GM19463 (cell line): ENCODE measurements around the gene P2RX3.
"Not testable (repeated sequence)": the region's sequence is repeated elsewhere in the genome, so short reads cannot be mapped to it uniquely, and the experiment has no call there.

Experiments
- ATAC-seq: cut with Tn5 transposase; IDR thresholded peaks from one replicate; pipeline ENCODE4 v1.9.1; 2021; ENCODE audit warnings: mild to moderate bottlenecking, moderate library complexity; ENCODE audit not compliant: unreplicated experiment

Gene P2RX3

GRCh38 chr11:57338142-57338541 is at the start of gene P2RX3:
Gene P2RX3 (plus strand): TSS chr11:57338352. CDS start chr11:57338551, 199 bp downstream.
- no peak for ATAC-seq

DNA sequence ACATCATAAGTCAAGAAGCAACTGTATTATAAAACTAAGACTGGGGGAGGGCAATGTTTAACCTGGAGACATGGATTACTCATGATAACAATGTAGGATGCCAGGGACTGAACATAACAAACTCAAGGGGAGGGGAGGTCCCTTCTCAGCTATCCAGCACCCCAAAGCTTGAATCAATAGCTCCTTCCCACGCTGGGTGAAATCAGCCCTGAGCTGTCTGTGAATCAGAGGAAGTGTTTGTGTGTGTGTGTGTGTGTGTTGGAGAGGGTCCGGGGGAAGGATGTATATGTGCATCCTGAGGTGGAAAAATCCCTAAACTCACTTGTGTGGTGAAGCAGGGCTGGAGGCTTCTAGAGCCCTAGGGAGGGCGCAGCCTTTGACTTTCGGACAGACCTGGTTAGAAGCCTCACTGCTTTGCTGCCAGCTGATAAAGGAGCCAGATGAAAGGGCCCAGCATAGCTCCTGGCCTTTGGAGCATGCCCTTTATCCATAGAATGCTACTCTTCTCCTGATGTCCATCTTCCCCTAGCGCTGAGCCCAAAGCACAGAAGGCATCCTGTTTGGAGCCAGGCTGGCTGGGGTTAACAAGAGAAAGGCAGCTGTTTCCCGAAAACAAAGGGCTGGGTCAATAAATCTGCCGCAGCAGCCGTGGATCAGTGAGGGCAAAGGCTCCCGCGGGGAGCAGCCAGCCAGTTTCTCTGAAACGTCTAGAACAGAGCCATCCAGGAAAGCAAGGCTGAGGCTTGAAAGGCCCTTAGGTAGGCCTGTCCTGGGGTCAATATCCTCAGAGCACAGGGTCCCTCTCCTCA is 49.2 kb upstream of the P2RX3 start:
- no peak for ATAC-seq

DNA sequence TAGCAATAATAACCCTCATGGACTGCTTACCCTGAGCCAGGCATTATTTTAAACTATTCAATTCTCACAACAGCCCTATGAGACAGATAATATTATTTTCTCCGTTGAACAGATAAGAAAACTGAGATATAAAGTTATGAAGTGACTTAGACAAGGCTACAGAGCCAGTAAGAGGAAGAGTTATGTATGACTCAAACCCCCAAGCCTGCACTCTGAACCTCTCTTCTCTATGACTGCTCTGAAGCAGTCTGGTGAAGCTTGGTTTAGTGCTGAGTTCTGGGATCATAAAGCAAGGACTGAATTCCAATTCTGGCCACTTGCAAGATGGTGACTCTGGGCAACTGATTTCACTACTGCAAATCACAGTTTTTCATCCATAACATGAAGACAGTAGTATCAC is 47.9 kb upstream of the P2RX3 start:
- no peak for ATAC-seq

GRCh38 chr11:57294225-57295131 is 43.7 kb upstream of the P2RX3 start:
- no peak for ATAC-seq

- not testable (repeated sequence) for ATAC-seq
These were observed 41.9 kb upstream of the P2RX3 start for GRCh38 chr11:57296205-57296604.

- ATAC-seq = no peak
These were observed 40.9 kb upstream of the P2RX3 start for GRCh38 chr11:57297221-57297620.

DNA sequence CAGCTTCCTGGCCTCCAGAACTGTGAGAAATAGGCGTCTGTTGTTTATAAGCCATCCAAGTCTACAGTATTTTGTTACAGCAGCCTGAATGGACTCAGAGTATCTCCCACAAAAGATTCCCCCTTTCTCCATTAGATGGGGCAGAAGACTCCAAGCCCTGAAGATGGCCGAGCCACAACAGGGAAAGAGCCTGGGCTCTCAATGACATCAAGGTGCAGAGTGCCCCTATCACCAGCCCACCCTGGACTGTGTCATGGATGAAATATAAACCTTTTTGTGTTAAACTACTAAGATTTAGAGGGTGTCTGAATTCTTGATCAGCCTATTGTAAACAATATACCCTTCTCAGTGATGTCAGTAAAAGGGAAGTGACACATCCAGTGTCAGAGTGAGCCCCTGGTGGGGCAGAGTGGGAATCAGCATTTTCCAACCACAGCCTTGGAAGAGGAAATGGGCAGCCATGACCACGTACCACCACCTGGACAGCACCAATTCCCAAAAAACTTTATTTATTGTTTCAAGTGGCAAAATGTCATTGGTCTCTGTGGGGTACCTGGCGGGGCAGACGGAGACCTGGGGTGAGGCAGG is 38.9 kb upstream of the P2RX3 start:
- ATAC-seq = no peak

- no peak for ATAC-seq
These were observed 37.4 kb upstream of the P2RX3 start for GRCh38 chr11:57300785-57301184.

DNA sequence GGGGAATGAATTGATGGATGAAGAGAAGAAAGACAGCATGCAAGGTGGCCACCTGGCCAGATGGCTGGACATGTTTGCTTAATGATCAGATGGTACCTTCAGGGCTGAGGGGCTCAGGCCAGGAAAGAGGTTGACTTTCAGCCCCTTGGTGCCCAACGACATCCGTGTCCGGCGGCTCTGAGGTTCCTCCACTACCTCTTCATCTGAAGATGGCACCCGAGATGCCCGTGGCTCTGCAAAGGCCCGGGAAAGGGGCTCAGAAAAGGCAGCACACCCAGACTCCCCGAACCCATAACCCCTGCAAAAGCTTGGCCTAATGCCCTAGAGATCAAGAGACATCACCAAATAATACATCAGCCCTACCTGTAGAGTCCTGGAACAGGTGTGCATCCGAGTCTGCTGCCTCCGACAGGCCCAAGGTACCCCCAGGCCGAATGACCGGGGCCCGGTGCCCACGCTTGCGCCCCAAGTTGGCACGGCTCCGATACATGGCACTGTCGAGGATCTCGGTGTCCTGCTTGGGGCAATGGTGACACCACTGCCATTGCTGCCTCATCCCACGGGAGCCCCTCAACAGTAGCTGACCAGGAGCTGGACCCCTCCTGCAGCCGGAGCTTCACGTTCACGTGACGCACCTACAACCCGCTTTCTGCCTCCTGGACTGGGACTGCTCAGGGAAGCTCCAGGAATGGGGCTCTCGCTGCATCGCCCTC is 36.3 kb upstream of the P2RX3 start:
- no peak for ATAC-seq

DNA sequence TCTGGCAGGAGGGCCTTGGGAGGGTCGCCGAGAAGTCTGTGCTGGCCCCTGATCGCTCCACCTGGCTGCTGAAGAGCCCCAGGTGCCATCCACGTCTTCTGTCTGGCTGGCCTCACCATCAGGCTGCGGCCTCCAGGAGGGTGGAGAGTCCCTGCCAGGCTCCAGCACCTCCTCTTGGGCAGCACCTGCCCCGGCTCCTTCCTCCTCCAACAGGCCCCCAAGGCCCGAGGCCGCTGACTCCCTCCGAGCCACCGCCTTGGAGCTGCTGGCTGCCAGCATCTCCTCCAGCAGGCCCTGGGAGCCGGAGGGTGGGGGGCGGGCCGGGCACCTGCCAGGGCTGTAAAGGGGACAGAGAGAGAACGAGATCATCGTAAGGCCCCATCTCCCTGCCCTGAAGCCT is 35.7 kb upstream of the P2RX3 start:
- ATAC-seq = no peak

DNA sequence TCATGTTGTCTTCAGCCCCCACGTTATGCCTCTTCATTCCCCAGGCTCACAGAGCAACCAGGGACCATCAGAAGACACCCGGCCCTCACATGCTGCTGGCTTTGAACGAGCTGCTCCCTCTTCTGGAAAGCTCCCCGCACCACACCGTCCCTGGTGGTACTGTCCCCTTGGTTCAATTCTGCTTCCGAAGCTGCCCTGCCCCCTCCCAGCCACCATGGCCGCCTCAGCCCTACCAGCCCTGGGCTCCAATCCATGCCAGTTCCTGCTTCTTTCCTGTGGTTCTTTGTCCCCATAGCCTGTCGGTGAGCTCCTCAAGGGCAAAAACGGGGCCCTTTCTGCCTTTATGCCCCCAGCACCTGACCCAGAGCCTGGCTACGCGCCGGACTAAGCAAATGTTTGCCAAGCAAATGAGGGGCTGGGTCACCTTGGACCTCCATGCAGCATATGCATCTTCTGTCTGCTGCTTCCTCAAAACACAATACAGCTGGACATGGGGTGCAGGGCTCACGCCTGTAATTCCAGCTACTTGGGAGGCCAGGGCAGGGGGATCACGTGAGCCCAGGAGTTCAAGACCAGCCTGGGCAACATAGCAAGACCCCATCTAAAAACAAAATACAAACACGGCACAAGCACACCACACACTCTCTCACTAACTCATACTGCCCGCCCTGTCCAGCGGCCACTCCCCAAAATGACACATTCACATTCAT is 34.7 kb upstream of the P2RX3 start:
- ATAC-seq = no peak

DNA sequence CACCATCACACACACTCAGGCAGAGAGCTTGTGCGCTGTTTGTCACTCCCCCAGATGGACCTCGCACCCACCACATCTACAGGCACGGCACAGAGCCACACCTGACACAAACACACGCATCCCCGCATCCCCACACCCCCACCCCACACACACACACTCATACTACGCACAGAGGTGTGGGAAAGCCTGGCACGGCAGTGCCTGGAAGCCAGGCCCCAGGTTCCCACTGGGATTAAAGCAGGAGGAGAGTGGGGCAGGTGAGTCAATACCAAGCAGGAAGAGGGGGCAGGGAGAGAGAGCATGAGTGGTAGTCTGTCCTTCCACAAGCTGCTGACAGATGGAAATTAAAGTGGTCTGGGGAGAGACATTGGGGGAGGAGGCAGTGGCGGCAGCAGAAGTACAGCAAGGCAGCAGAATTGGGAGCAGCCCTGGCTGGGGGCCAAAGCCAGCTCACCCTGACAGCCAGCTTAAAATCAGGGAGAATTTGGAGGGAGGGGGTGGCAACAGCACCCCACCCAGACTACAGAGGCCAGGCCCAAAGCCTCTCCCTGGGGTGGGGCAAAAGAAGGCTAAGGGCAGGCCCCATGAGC is 34.1 kb upstream of the P2RX3 start:
- ATAC-seq = no peak

GRCh38 chr11:57305523-57305922 is 32.6 kb upstream of the P2RX3 start:
- no peak for ATAC-seq

DNA sequence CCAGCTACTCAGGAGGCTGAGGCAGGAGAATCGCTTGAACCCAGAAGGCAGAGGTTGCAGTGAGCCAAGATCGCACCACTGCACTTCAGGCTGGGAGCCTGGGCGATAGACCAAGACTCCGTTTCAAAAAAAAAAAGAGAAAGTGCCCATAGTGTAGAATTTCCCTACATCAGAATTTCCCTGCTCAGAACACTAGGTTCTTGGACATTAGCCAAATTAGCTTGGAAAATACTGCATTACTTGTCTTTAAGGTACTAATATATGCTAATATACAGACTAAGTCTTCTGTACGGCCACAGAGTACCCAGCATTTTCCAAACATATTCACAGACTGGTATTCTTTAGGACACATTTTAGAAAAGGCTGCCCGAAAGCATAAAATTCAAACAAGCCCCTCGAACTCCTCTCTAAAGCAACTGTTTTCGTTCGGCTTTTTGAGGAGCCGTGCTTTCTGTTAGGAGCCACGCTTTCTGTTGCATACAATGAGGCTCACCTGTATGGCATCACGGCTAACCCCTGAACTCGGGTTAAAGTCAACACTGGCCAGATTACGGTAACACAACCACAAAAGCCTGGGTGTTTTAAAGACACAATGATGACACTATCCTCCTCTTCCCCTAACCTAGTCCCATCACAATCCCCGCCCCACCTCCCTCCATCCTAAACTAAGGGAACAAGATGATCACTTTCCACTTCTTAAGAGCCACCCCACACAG is 31.8 kb upstream of the P2RX3 start:
- ATAC-seq = no peak

DNA sequence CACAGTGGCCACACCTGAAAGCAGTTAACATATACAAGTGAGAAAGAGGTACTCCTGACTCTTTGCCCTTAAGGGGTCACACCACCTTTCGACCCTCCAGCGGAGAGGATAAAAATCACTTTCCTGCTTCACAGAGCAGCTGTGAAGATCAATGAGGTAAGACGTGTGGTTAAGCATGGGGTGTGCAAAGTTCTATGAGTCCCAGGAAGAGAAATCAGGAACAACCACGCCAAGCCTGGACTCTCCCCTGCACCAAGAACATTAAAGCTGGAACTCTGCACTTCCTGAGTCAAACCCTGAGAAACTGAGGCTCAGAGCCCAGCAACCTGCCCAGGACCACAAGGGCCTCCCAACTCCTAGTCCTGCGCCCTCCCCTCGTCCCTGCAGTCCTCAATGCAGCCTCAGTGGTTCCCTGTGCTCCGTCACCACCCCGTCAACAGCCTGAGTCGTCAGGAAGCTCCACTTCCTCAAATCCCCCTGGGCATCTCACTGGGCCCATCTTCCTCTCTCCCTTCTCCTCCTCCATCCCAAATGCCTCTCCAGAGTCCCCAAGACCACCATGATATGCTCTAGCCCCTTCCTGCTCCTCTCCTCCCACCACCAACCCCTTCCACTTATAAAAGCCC is 31.1 kb upstream of the P2RX3 start:
- no peak for ATAC-seq

- ATAC-seq = no peak
These were observed 30.4 kb upstream of the P2RX3 start for GRCh38 chr11:57307666-57308270.

- ATAC-seq = no peak
These were observed 29.6 kb upstream of the P2RX3 start for GRCh38 chr11:57308426-57309060.
